Spinal cord (tissue), 10 donors: ENCODE data around the gene POLR3A. TPM values are rescaled to one million over a fixed set of nuclear protein-coding genes. Genes with fewer than 3 reads are reported as not detected.

Source experiments
- DNase-seq, 6 donors: peaks; one replicate each; pipeline versions ENCODE4 v3.0.0 to v3.0.0-alpha.2; 2013 to 2015; ENCODE audit warnings: low spot score in 6 of 6, low read depth in 4 of 6
- H3K27ac ChIP-seq: one replicate; pipeline ENCODE4 v1.5.1; 2013; ENCODE audit warnings: low read depth, low read length, control low read depth
- H3K27me3 ChIP-seq: one replicate; pipeline ENCODE4 v1.6.1; 2013; ENCODE audit warnings: low read length; ENCODE audit not compliant: control insufficient read depth, insufficient read depth
- H3K36me3 ChIP-seq: one replicate; pipeline ENCODE4 v1.6.1; 2013; ENCODE audit warnings: low read length; ENCODE audit not compliant: control insufficient read depth, insufficient read depth
- H3K4me1 ChIP-seq: one replicate; pipeline ENCODE4 v1.6.1; 2013; ENCODE audit warnings: low read length; ENCODE audit not compliant: control insufficient read depth, insufficient read depth
- H3K4me3 ChIP-seq: one replicate; pipeline ENCODE4 v1.5.1; 2013; ENCODE audit warnings: low read depth, low read length, control low read depth
- H3K9me3 ChIP-seq: one replicate; pipeline ENCODE4 v1.6.1; 2013; ENCODE audit warnings: low read length; ENCODE audit not compliant: control insufficient read depth, insufficient read depth
- WGBS: methylation state at CpG from one replicate; pipeline ENCODE4 v1.1.5; 2013; ENCODE audit warnings: missing lambda C conversion rate; ENCODE audit not compliant: insufficient coverage; 5-methylcytosine and 5-hydroxymethylcytosine counted together
- polyA plus RNA-seq, 2 donors: library from polyadenylated mRNA; unstranded; fragments of 120-200 nt; gene quantifications; one replicate each; pipeline ENCODE4 v1.2.1, GENCODE V29; 2013; ENCODE audit not compliant: insufficient read length in 2 of 2
- total RNA-seq, 2 donors: library from RNA; depleted of rRNA in 1 of 2; stranded (reverse); fragments of 120-200 nt in 1 of 2; fragments of >200 nt in 1 of 2; gene quantifications; one replicate each; pipeline versions ENCODE4 v1.2.3 to v1.2.4, GENCODE V29; 2013 to 2014
- donor health status: healthy.

The POLR3A gene
- total and polyA plus RNA-seq, 4 donors, result 15.3 to 25.8 (median 22.9) TPM

DNA sequence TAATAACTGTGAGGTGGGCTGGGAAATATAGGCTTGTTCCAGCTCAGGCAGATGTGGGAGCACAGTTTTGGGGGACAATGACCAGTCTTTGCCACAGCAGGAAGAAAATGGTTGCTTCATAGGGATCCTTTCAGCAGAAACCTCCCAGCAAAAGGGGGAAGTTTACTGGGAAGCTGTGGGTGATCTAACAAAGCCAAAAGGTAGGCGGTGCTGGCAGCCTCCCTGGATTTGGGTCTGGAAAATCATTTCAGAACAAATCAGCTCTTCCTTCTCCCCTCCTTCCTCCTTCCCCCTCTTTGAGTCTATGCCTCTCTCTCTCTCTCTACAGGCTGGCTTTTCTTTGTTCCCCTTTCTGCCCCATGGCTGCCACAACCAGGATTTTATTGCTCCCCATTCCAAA is 20.5 kb upstream of the POLR3A start:
- Histone ChIP-seq H3K4me1 (peaks cover 21% of the 10 kb centered on the region), H3K27me3 (no peaks in the 10 kb centered on the region), H3K4me3 (no peak overlapping the region), H3K27ac (no peak overlapping the region), H3K36me3 (no peaks in the 10 kb centered on the region), H3K9me3 (no peaks in the 10 kb centered on the region)
- 86% methylated on average over 1 of the region's 1 CpG for WGBS
- no peak for DNase-seq

DNA sequence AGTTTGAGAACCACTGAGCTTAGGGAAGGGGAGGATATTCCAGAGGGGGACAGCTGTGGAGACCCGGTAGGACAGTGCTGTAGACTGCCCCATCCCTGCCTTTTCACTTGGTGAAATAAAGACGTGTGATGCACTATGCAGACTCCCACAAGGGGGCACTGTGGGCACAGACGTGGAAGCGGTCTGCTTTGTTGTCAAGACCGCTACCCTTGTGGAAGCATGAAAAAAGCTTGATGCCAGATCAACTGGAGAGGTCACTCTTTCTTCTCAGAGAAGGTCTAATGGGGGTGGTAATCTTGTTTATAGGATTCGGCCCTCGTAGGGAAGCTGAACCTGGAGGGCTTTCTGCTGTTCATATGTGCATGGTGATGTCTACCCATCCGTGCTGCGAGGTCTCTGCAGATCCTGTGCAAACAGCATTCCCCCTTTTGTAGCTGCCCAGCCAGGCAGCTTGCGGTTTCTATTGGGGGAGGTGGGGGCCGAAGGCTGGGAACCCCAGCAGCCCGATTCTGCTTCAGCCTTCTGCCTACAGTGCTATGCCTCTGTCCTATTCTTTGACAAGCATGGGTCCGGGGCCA is 18.1 kb upstream of the POLR3A start:
- Histone ChIP-seq H3K9me3 (no peaks in the 10 kb centered on the region), H3K27ac (peak overlapping the region; percentile 60), H3K27me3 (no peaks in the 10 kb centered on the region), H3K36me3 (no peaks in the 10 kb centered on the region), H3K4me1 (peaks cover 21% of the 10 kb centered on the region), H3K4me3 (no peak overlapping the region)
- peak; percentile 88 to 98 (median 92) for DNase-seq
- 0% methylated on average over 10 of the region's 13 CpGs for WGBS

DNA sequence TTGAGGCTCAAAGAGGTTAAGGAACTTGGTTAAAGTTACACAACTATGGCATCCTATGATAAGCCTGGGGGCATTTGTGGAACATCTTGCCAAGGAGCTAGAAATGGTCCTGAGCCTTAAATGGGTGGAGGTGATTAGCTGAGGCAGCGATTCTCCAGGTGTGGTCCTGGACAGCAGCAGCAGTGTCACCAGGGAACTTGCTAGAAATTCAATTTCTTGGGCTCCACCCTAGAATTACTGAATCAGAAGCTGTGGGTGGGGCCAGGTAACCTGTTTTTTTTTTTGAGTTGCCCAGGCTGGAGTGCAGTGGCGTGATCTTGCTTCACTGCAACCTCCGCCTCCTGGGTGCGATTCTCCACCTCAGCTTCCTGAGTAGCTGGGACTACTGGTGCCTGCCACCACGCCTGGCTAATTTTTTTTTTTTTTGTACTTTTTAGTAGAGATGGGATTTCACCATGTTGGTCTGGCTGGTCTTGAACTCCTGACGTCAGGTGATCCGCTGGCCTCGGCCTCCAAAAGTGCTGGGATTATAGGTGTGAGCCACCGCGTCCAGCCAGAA is 17.5 kb upstream of the POLR3A start:
- peaks cover 21% of the 10 kb centered on the region for H3K4me1 ChIP-seq
- WGBS, result 84% methylated on average over 9 of the region's 10 CpGs

DNA sequence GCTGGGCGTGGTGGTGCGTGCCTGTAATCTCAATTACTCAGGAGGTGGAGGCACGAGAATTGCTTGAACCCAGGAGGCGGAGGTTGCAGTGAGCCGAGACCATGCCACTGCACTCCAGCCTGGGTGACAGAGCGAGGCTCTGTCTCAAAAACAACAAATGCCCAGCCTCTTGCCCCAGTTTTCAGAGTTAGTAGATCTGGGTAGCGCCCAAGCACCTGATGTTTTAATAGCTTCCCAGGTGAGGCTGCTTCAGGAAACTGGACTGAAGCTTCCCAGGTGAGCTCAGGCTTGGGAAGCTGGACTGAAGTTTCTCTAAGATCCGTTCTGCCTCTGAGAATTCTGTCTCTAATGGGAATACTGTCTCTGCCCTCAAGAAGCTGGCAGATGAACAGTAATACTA is 16.5 kb upstream of the POLR3A start:
- Histone ChIP-seq H3K27me3 (no peaks in the 10 kb centered on the region), H3K4me1 (peaks cover 21% of the 10 kb centered on the region), H3K27ac (no peak overlapping the region), H3K9me3 (no peaks in the 10 kb centered on the region), H3K4me3 (no peak overlapping the region), H3K36me3 (peaks cover 14% of the 10 kb centered on the region)
- WGBS, result 96% methylated on average over 8 of the region's 8 CpGs
- DNase-seq, result no peak

More for the DNA sequence above, 17.5 kb upstream of the POLR3A start:
- Histone ChIP-seq H3K36me3 (peaks cover 5% of the 10 kb centered on the region), H3K9me3 (no peaks in the 10 kb centered on the region), H3K27ac (no peak overlapping the region), H3K4me3 (no peak overlapping the region), H3K27me3 (no peaks in the 10 kb centered on the region)
- DNase-seq, result no peak

DNA sequence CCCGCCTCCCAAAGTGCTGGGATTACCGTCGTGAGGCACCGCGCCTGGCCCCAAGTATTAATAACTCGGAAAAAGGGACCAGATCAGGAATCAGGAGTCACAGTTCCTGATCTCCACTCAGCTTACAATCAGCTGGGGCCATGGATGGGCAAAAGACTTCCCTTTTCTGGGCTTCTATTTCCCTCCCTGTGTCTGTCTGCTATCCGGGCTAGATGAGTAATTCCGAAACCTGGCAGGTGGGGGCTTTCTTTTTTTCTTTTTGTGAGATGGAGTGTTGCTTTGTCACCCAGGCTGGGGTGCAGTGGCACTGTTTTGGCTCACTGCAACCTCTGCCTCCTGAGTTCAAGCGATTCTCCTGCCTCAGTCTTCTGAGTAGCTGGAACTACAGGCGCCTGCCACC is 15.9 kb upstream of the POLR3A start:
- no peak overlapping the region for H3K4me3 ChIP-seq
- peaks cover 21% of the 10 kb centered on the region for H3K4me1 ChIP-seq
- DNase-seq, result no peak
- 89% methylated on average over 8 of the region's 10 CpGs for WGBS
- H3K27me3 ChIP-seq, result no peaks in the 10 kb centered on the region
- H3K27ac ChIP-seq, result no peak overlapping the region
- H3K9me3 ChIP-seq, result no peaks in the 10 kb centered on the region
- H3K36me3 ChIP-seq, result peaks cover 17% of the 10 kb centered on the region

DNA sequence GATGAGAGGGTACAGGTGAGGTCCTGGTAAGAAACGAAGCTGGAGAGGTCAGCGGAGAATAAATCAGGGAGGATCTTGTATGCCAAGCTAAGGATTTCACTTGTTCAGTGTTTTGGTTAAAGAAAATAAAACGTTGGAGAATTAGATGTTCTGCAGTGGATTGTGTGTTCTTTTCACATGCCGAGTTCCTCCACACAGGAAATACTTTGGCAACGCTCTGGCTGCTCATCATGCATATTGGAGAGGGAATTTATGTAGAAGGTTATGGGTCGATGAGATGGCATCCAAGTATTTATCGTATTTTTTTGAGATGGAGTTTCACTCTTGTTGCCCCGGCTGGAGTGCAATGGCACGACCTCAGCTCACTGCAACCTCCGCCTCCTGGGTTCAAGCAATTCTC is 15.4 kb upstream of the POLR3A start:
- no peak for DNase-seq
- peaks cover 21% of the 10 kb centered on the region for H3K4me1 ChIP-seq
- no peaks in the 10 kb centered on the region for H3K9me3 ChIP-seq
- H3K27me3 ChIP-seq, result no peaks in the 10 kb centered on the region
- no peak overlapping the region for H3K4me3 ChIP-seq
- WGBS, result 83% methylated on average over 10 of the region's 10 CpGs
- H3K27ac ChIP-seq, result no peak overlapping the region
- H3K36me3 ChIP-seq, result peaks cover 17% of the 10 kb centered on the region

DNA sequence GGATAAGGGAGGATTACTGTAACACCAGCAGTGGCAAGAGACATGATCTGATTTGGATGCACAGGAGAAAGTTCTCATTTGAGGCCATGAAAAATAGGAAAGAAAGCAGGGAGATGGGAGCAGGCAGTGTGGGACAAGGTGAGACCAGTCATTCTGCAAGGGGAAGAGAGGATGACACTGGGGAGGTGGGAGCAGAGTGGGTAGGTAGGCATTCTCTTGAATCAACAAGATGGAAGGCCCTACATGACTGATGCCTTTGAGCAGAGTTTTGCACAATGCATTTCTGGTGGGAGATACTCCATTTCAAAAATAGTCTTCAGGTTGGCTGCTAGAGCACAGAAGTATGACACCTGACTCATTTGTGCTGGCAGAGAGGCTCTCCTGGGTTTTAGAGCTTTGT is 14.9 kb upstream of the POLR3A start:
- H3K36me3 ChIP-seq, result peaks cover 17% of the 10 kb centered on the region
- H3K4me1 ChIP-seq, result peaks cover 21% of the 10 kb centered on the region
- H3K4me3 ChIP-seq, result no peak overlapping the region
- no peak for DNase-seq
- no peaks in the 10 kb centered on the region for H3K9me3 ChIP-seq
- no peak overlapping the region for H3K27ac ChIP-seq
- H3K27me3 ChIP-seq, result no peaks in the 10 kb centered on the region

DNA sequence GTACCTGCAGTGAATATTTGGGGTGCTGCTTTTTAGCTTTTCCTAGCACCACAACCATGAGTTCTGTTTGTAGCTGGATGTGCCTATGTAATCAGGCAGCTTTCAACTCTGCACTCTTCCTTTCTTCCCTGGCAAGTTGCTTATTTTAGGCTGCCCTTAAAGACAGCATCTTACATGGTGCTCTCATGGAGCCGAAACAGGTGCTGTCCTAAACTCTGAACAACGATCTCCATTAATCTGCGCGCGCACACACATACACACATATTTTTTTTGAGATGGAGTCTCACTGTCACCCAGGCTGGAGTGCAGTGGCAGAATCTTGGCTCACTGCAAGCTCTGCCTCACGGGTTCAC is 13.4 kb upstream of the POLR3A start:
- DNase-seq, result no peak
- Histone ChIP-seq H3K4me1 (peaks cover 15% of the 10 kb centered on the region), H3K27ac (no peak overlapping the region), H3K36me3 (peaks cover 25% of the 10 kb centered on the region), H3K4me3 (no peak overlapping the region), H3K9me3 (no peaks in the 10 kb centered on the region), H3K27me3 (no peaks in the 10 kb centered on the region)
- WGBS, result 96% methylated on average over 6 of the region's 6 CpGs

DNA sequence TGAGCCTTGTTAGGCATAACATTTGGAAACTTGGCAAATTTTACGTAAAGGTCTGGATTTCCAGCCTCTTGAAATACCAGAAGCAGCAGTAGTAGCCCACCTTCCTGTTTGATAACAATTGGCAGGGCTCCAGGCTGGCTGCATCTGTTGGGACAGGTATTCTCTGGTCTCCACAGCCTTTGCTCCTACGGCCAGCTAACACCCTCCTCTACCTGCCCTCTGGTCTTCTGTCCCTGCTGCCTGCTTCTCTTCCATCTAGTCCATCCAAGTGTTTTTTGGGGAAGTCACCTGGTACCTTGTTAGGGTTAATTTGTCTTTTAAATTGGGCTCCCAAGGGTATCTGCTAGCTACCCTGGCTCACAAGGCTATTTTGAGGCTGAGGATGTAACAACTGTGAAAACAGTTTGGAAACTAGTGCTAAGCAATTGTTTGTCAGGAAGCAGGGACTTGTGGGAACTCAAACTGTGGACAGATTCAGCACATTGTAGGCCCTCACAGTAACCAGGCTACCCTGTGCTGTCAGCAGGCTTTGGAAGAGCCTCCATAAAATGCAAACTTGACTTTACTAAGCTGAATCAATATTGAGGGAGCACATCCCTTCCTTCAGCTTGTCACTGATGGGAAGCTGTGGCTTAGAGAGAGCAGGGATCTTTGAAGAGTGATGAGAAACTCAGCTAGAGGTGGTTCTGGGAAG is 12.9 kb upstream of the POLR3A start:
- H3K27me3 ChIP-seq, result no peaks in the 10 kb centered on the region
- DNase-seq, result no peak
- 100% methylated on average over 1 of the region's 2 CpGs for WGBS
- H3K4me1 ChIP-seq, result peaks cover 10% of the 10 kb centered on the region
- no peak overlapping the region for H3K4me3 ChIP-seq
- no peaks in the 10 kb centered on the region for H3K9me3 ChIP-seq
- H3K27ac ChIP-seq, result no peak overlapping the region
- peaks cover 25% of the 10 kb centered on the region for H3K36me3 ChIP-seq
